HG03108 (cell line): ENCODE data around the gene WDCP.

Experiments used
- ATAC-seq: cut with Tn5 transposase; IDR thresholded peaks from one replicate; pipeline ENCODE4 v1.9.1; 2021; ENCODE audit warnings: moderate library complexity; ENCODE audit not compliant: unreplicated experiment

WDCP gene

GRCh38 chr2:24007693-24008092 lies 39.5 kb downstream of the WDCP start:
- ATAC-seq = no peak

- ATAC-seq = no peak
These were observed 52.6 kb downstream of the WDCP start for GRCh38 chr2:23994567-23994966.

GRCh38 chr2:23993736-23994269 lies 53.4 kb downstream of the WDCP start:
- no peak for ATAC-seq

GRCh38 chr2:23992931-23993330 lies 54.3 kb downstream of the WDCP start:
- ATAC-seq = no peak

- no peak for ATAC-seq
These were observed 58.8 kb downstream of the WDCP start for GRCh38 chr2:23988371-23988770.
